Pericardium fibroblast (primary cell): ENCODE results near the gene ERICH3. TPM values are rescaled to one million over a fixed set of nuclear protein-coding genes. Genes with fewer than 3 reads are reported as not detected.

Experiments used
- total RNA-seq: library from RNA; depleted of rRNA; stranded (reverse); fragments of >200 nt; gene quantifications from 2 replicates; pipeline ENCODE4 v1.2.3, GENCODE V29; 2015

ERICH3 gene
- not detected in 2 replicates for total RNA-seq

GRCh38 chr1:74673351-74674111 lies at the start of gene ERICH3:
Gene ERICH3 (minus strand): TSS chr1:74673792. CDS start chr1:74673519, 273 bp downstream.

Other genes with a start within 250 kb of the ERICH3 start
- not detected in 2 replicates for gene LRRC53, start 161.2 kb downstream of the ERICH3 start, total RNA-seq
- gene CRYZ, start 59.3 kb upstream of the ERICH3 start, total RNA-seq = 15.8 and 20.7 TPM in 2 replicates
- 6.5 and 9.2 TPM in 2 replicates for gene TYW3, start 59.4 kb upstream of the ERICH3 start, total RNA-seq